ENCODE measurements around the gene MMEL1. TPM values are rescaled to one million over a fixed set of nuclear protein-coding genes. Genes with fewer than 3 reads are reported as not detected.

MMEL1 gene
- polyA plus RNA-seq, 1 of the 3 experiments (the other 2 are of a cell fraction) = 0.16 TPM

DNA sequence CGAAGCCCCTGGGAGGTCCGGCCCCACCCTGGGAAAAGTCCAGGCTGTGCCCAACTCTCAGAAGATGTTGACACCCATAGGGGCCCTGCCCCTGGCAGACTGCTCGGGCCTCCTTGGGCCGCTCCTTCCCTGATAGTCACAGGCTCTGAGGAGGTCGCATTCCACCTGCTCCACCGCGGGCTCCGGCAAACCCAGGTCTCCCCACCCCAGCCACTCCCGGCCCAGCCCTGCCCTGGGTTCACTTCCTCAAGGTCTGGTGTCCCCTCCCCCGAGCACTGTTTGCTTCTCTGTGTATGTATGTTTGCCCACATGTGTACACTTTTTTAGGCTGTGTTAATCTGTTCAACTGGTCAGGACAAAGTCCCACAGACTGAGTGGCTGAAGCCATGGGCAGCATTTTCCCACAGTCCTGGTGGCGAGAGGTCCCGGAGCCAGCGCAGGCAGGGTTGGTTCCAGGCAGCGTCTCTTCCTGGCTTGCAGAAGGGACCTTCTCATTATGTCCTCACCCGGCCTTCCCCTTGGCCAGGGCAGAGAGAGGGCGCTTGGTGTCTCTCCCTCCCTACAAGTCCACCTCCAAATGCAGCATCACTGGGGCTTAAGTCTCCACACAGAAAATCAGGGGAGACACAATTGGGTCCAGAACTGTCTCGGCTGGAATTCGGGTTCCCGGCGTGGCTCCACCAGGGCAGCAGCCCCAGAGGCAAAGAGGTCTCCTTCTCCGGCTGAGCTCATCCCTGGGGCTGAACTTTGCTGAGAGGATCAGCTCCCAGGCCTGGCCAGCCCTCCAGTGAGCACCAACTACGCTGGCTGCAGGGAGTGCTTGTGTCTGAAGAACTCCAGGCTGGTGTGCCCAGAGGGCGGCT is 56.8 kb downstream of the MMEL1 start:
- Histone ChIP-seq H3K36me3 (replicated peaks in 1 of 2; ENCODE audit: control insufficient read depth in 1 of 2, insufficient read depth in 2 of 2, low read length in 1 of 2) (no peaks in the 10 kb centered on the region), H3K79me2 (ENCODE audit: insufficient read depth) (no peaks in the 10 kb centered on the region), H3K4me1 (ENCODE audit: control insufficient read depth in 1 of 2, insufficient read depth in 2 of 2, low read depth in 1 of 2, low read length in 1 of 2) (no peaks in the 10 kb centered on the region; a peak in 1 of 4 replicates), H3K9ac (no peak overlapping the region), H3K4me2 (no peak overlapping the region), H3K9me2 (no peaks in the 10 kb centered on the region), H2AFZ (ENCODE audit: low read depth) (no peak overlapping the region), H3K27ac (ENCODE audit: low read depth in 2 of 2, low read length in 1 of 2) (no peak overlapping the region), H3F3A (replicated peaks; ENCODE audit: insufficient read depth) (no peaks in the 10 kb centered on the region), H3K9me3 (no peaks in the 10 kb centered on the region), H3K4me3 (ENCODE audit: low read depth in 2 of 2, low read length in 1 of 2) (no peak overlapping the region), H4K20me1 (ENCODE audit: insufficient read depth) (no peaks in the 10 kb centered on the region), H3K27me3 (ENCODE audit: insufficient read depth) (no peaks in the 10 kb centered on the region)
- DNase-seq = no peak
- ChIA-PET CTCF (no interaction called here), POLR2A (no interaction called here)
- TF ChIP-seq, protein P1, sequence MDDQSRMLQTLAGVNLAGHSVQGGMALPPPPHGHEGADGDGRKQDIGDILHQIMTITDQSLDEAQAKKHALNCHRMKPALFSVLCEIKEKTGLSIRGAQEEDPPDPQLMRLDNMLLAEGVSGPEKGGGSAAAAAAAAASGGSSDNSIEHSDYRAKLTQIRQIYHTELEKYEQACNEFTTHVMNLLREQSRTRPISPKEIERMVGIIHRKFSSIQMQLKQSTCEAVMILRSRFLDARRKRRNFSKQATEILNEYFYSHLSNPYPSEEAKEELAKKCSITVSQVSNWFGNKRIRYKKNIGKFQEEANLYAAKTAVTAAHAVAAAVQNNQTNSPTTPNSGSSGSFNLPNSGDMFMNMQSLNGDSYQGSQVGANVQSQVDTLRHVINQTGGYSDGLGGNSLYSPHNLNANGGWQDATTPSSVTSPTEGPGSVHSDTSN (IDR thresholded peaks at IDR 0.05) = no peak
- TF ChIP-seq EZH2phosphoT487 (IDR thresholded peaks at IDR 0.05; ENCODE audit: borderline replicate concordance, low read depth) (no peak), NFIC (IDR thresholded peaks at IDR 0.05; ENCODE audit: borderline replicate concordance) (no peak), MEF2A (IDR thresholded peaks at IDR 0.05; ENCODE audit: borderline replicate concordance, low read depth) (no peak), SMC3 (IDR thresholded peaks at IDR 0.05; ENCODE audit: low read depth, low read length) (no peak)
- TF ChIP-seq, protein P2, sequence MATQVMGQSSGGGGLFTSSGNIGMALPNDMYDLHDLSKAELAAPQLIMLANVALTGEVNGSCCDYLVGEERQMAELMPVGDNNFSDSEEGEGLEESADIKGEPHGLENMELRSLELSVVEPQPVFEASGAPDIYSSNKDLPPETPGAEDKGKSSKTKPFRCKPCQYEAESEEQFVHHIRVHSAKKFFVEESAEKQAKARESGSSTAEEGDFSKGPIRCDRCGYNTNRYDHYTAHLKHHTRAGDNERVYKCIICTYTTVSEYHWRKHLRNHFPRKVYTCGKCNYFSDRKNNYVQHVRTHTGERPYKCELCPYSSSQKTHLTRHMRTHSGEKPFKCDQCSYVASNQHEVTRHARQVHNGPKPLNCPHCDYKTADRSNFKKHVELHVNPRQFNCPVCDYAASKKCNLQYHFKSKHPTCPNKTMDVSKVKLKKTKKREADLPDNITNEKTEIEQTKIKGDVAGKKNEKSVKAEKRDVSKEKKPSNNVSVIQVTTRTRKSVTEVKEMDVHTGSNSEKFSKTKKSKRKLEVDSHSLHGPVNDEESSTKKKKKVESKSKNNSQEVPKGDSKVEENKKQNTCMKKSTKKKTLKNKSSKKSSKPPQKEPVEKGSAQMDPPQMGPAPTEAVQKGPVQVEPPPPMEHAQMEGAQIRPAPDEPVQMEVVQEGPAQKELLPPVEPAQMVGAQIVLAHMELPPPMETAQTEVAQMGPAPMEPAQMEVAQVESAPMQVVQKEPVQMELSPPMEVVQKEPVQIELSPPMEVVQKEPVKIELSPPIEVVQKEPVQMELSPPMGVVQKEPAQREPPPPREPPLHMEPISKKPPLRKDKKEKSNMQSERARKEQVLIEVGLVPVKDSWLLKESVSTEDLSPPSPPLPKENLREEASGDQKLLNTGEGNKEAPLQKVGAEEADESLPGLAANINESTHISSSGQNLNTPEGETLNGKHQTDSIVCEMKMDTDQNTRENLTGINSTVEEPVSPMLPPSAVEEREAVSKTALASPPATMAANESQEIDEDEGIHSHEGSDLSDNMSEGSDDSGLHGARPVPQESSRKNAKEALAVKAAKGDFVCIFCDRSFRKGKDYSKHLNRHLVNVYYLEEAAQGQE (IDR thresholded peaks at IDR 0.05; ENCODE audit: low read depth, low read length) = no peak
- WGBS (ENCODE audit: low lambda C conversion rate) = 51% methylated on average over 11 of the region's 23 CpGs

DNA sequence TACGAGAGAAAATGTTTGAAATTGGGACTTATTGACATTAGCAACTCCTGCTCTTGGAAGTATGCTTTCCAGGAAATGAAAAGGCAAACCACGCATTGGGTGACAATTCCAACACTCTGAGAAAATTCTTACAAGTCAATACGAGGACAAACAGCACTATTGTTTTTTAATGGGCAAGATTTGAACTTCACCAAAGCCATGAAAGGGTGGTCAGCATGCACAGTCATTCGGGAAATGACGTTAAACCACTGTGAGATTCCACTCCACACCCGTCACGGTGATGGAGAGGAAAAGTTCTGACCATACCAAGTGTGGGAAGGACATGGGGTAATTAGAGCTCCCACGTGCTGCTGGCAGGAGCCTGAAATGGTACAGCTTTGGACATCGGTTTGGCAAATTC is 58.5 kb downstream of the MMEL1 start:
- H3F3A ChIP-seq (replicated peaks; ENCODE audit: insufficient read depth) = no peaks in the 10 kb centered on the region
- H3K36me3 ChIP-seq (replicated peaks in 1 of 2; ENCODE audit: control insufficient read depth in 1 of 2, insufficient read depth in 2 of 2, low read length in 1 of 2) = no peaks in the 10 kb centered on the region
- ChIA-PET POLR2A (no interaction called here), CTCF (interaction anchor here (1.1 kb wide), 1 partner anchor 13 kb away, joined by 4 read pairs; no protein-coding TSS in a partner anchor)
- H3K9me2 ChIP-seq = no peaks in the 10 kb centered on the region
- 37% methylated on average over 9 of the region's 9 CpGs for WGBS (ENCODE audit: low lambda C conversion rate)
- H3K4me1 ChIP-seq (ENCODE audit: control insufficient read depth in 1 of 2, insufficient read depth in 2 of 2, low read depth in 1 of 2, low read length in 1 of 2) = no peaks in the 10 kb centered on the region; a peak in 1 of 4 replicates
- no peak overlapping the region for H3K4me3 ChIP-seq (ENCODE audit: low read depth in 2 of 2, low read length in 1 of 2)
- H3K27ac ChIP-seq (ENCODE audit: low read depth in 2 of 2, low read length in 1 of 2) = no peak overlapping the region
- H3K9ac ChIP-seq = no peak overlapping the region
- no peaks in the 10 kb centered on the region for H3K9me3 ChIP-seq
- H3K27me3 ChIP-seq (ENCODE audit: insufficient read depth) = no peaks in the 10 kb centered on the region
- no peak for DNase-seq
- H3K4me2 ChIP-seq = no peak overlapping the region
- no peak overlapping the region for H2AFZ ChIP-seq (ENCODE audit: low read depth)
- no peaks in the 10 kb centered on the region for H3K79me2 ChIP-seq (ENCODE audit: insufficient read depth)
- no peaks in the 10 kb centered on the region for H4K20me1 ChIP-seq (ENCODE audit: insufficient read depth)
- TF ChIP-seq SMC3 (IDR thresholded peaks at IDR 0.05; ENCODE audit: low read depth, low read length) (no peak), FOXJ3 (CRISPR knock-in tag; IDR thresholded peaks at IDR 0.05) (no peak), FOXM1 (IDR thresholded peaks at IDR 0.05; ENCODE audit: low read depth) (no peak), RCOR1 (IDR thresholded peaks at IDR 0.05; ENCODE audit: low read length) (no peak), GABPA (IDR thresholded peaks at IDR 0.05; ENCODE audit: low read depth) (no peak), TEAD4 (IDR thresholded peaks at IDR 0.05; ENCODE audit: borderline replicate concordance, insufficient read depth) (no peak), RAD21 (IDR thresholded peaks at IDR 0.05; ENCODE audit: low read length) (no peak), RFX5 (IDR thresholded peaks at IDR 0.05; ENCODE audit: low read length) (no peak), SIN3A (IDR thresholded peaks at IDR 0.05; ENCODE audit: borderline replicate concordance, low read depth, low read length) (no peak)
- TF ChIP-seq, protein P3, sequence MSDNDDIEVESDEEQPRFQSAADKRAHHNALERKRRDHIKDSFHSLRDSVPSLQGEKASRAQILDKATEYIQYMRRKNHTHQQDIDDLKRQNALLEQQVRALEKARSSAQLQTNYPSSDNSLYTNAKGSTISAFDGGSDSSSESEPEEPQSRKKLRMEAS (IDR thresholded peaks at IDR 0.05; ENCODE audit: low read depth) = no peak
- TF ChIP-seq, protein P4, sequence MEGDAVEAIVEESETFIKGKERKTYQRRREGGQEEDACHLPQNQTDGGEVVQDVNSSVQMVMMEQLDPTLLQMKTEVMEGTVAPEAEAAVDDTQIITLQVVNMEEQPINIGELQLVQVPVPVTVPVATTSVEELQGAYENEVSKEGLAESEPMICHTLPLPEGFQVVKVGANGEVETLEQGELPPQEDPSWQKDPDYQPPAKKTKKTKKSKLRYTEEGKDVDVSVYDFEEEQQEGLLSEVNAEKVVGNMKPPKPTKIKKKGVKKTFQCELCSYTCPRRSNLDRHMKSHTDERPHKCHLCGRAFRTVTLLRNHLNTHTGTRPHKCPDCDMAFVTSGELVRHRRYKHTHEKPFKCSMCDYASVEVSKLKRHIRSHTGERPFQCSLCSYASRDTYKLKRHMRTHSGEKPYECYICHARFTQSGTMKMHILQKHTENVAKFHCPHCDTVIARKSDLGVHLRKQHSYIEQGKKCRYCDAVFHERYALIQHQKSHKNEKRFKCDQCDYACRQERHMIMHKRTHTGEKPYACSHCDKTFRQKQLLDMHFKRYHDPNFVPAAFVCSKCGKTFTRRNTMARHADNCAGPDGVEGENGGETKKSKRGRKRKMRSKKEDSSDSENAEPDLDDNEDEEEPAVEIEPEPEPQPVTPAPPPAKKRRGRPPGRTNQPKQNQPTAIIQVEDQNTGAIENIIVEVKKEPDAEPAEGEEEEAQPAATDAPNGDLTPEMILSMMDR (IDR thresholded peaks at IDR 0.05) = no peak
- TF ChIP-seq, protein P1 (IDR thresholded peaks at IDR 0.05) = no peak
- TF ChIP-seq, protein P5, sequence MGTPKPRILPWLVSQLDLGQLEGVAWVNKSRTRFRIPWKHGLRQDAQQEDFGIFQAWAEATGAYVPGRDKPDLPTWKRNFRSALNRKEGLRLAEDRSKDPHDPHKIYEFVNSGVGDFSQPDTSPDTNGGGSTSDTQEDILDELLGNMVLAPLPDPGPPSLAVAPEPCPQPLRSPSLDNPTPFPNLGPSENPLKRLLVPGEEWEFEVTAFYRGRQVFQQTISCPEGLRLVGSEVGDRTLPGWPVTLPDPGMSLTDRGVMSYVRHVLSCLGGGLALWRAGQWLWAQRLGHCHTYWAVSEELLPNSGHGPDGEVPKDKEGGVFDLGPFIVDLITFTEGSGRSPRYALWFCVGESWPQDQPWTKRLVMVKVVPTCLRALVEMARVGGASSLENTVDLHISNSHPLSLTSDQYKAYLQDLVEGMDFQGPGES (IDR thresholded peaks at IDR 0.05; ENCODE audit: low read depth, low read length) = no peak
